Left ventricle myocardium superior (tissue), 1 donor: ENCODE results near the gene ZNF622. TPM values are rescaled to one million over a fixed set of nuclear protein-coding genes. Genes with fewer than 3 reads are reported as not detected.
"Not testable (repeated sequence)": the region's sequence is repeated elsewhere in the genome, so short reads cannot be mapped to it uniquely, and the experiment has no call there.

Experiments
- ATAC-seq: fragments of 200-7000 bp; cut with Tn5 transposase; one replicate; pipeline ENCODE4 v1.9.1; 2020; ENCODE audit warnings: mild to moderate bottlenecking, moderate library complexity
- DNase-seq: peaks from one replicate; pipeline ENCODE4 v3.0.0-alpha.2; 2020
- intact Hi-C: fragments of 100-400 bp; cut with micrococcal nuclease; formaldehyde crosslinking; loops from one replicate; pipeline ENCODE4 v1.11.0; 2022
- total RNA-seq: library from RNA; stranded (reverse); fragmentation: NEBNext Ultra II Directional; extraction: Animal tissue kit (Norgen Biotek cat#: 25700); gene quantifications from one replicate; pipeline ENCODE4 v1.2.1, GENCODE V29; 2021
- donor health status: DM: no; HTN: yes; CAD: no; lungs with severe emphysema.

ZNF622 gene
- total RNA-seq, 1 donor from 2014 or later: 58.4 TPM

- no peak for DNase-seq
- intact Hi-C loops: loop anchor here (10.0 kb wide), 1 partner anchor 289 kb away; no protein-coding TSS in a partner anchor
- ATAC-seq: peak; percentile 29
These were observed 12.0 kb downstream of the ZNF622 start for GRCh38 chr5:16453609-16454008.

GRCh38 chr5:16450163-16450562 is 15.4 kb downstream of the ZNF622 start:
- intact Hi-C loops: loop anchor here (10.0 kb wide), 1 partner anchor 285 kb away; no protein-coding TSS in a partner anchor
- ATAC-seq (no peak), DNase-seq (no peak)

GRCh38 chr5:16446993-16447392 is 18.6 kb downstream of the ZNF622 start:
- DNase-seq (no peak), ATAC-seq (no peak)
- intact Hi-C loops: no loop called here

- ATAC-seq: no peak
- intact Hi-C loops: no loop called here
These were observed 27.6 kb downstream of the ZNF622 start for GRCh38 chr5:16437977-16438376.

GRCh38 chr5:16436065-16436682 is 29.4 kb downstream of the ZNF622 start:
- ATAC-seq, DNase-seq, intact Hi-C loops: not testable (repeated sequence)

More at GRCh38 chr5:16437977-16438376, 27.6 kb downstream of the ZNF622 start:
- DNase-seq: no peak

- intact Hi-C loops: no loop called here
- DNase-seq (no peak), ATAC-seq (no peak)
These were observed 34.1 kb downstream of the ZNF622 start for GRCh38 chr5:16431490-16431889.

GRCh38 chr5:16430349-16431089 is 35.1 kb downstream of the ZNF622 start:
- DNase-seq (no peak), ATAC-seq (peak; percentile 73)
- intact Hi-C loops: no loop called here

- ATAC-seq (no peak), DNase-seq (no peak)
- intact Hi-C loops: no loop called here
These were observed 37.2 kb downstream of the ZNF622 start for GRCh38 chr5:16428359-16428758.

- no peak for DNase-seq
- intact Hi-C loops: no loop called here
- ATAC-seq: no peak
These were observed 38.0 kb downstream of the ZNF622 start for GRCh38 chr5:16427587-16427986.

- peak; percentile 95 for ATAC-seq
- peak; percentile 58 for DNase-seq
- intact Hi-C loops: no loop called here
These were observed 47.1 kb downstream of the ZNF622 start for GRCh38 chr5:16418471-16418922.

GRCh38 chr5:16417398-16418074 is 48.1 kb downstream of the ZNF622 start:
- intact Hi-C loops: no loop called here
- ATAC-seq (no peak), DNase-seq (no peak)

GRCh38 chr5:16414861-16415260 is 50.7 kb downstream of the ZNF622 start:
- ATAC-seq (no peak), DNase-seq (no peak)
- intact Hi-C loops: no loop called here

- no peak for ATAC-seq
- intact Hi-C loops: no loop called here
- DNase-seq: no peak
These were observed 52.3 kb downstream of the ZNF622 start for GRCh38 chr5:16413166-16413860.

- intact Hi-C loops: no loop called here
- no peak for ATAC-seq
- DNase-seq: no peak
These were observed 53.0 kb downstream of the ZNF622 start for GRCh38 chr5:16412556-16412955.

- DNase-seq (no peak), ATAC-seq (no peak)
- intact Hi-C loops: no loop called here
These were observed 53.7 kb downstream of the ZNF622 start for GRCh38 chr5:16411741-16412455.

GRCh38 chr5:16411235-16411634 is 54.4 kb downstream of the ZNF622 start:
- intact Hi-C loops: no loop called here
- ATAC-seq (no peak), DNase-seq (no peak)

GRCh38 chr5:16410338-16410737 is 55.3 kb downstream of the ZNF622 start:
- DNase-seq (no peak), ATAC-seq (no peak)
- intact Hi-C loops: no loop called here

- no peak for DNase-seq
- intact Hi-C loops: no loop called here
These were observed 59.0 kb downstream of the ZNF622 start for GRCh38 chr5:16406630-16407029.

GRCh38 chr5:16406023-16406422 is 59.6 kb downstream of the ZNF622 start:
- no peak for ATAC-seq
- intact Hi-C loops: no loop called here
- DNase-seq: no peak

More at GRCh38 chr5:16406630-16407029, 59.0 kb downstream of the ZNF622 start:
- ATAC-seq: no peak
